GM13977 (cell line): Measurements from ENCODE around the gene TAOK2.

Experiments
- DNase-seq: peaks from one replicate; pipeline ENCODE4 v3.0.0; 2012; ENCODE audit warnings: low spot score
- in situ Hi-C: fragments of 300-500 bp; cut with MboI; formaldehyde crosslinking; loops from one replicate; pipeline ENCODE4 v1.12.0; 2022; ENCODE audit warnings: low sequenced_read_pairs, low pct_unique_long_range_greater_than_20kb, mixed read lengths, inconsistent platforms; ENCODE audit not compliant: unreplicated experiment
- TF ChIP-seq, protein P1 (sequence below): IDR thresholded peaks from 2 replicates; pipeline ENCODE4 v1.5.1; 2012; ENCODE audit warnings: mild to moderate bottlenecking, control low read depth; ENCODE audit not compliant: insufficient read depth; ENCODE audit errors: extremely low read depth, missing control alignments

The TAOK2 gene

DNA sequence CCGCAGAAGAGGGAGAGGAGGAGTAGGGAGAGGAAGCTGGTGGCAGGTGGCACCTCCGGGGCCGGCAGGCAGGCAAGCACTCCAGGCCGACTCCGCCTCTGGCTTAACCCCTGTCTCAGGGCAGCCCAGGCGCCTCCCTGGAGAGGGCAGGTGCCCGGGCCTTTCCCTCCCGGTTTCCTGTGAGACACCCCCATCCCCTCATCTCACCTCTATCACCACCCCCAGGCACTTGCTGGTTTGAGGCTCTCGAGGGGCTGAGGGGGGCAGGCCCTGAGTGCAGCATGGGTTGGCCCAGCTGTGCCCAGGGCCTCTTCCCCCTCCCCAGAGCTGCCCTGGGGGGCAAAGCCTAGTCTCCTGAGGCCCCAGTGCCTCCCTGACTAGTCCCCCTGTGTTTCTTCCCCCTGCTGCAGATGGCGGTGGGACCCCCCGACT, 31.2 kb downstream of the TAOK2 start:
- in situ Hi-C loops = no loop called here
- TF ChIP-seq, protein P1, sequence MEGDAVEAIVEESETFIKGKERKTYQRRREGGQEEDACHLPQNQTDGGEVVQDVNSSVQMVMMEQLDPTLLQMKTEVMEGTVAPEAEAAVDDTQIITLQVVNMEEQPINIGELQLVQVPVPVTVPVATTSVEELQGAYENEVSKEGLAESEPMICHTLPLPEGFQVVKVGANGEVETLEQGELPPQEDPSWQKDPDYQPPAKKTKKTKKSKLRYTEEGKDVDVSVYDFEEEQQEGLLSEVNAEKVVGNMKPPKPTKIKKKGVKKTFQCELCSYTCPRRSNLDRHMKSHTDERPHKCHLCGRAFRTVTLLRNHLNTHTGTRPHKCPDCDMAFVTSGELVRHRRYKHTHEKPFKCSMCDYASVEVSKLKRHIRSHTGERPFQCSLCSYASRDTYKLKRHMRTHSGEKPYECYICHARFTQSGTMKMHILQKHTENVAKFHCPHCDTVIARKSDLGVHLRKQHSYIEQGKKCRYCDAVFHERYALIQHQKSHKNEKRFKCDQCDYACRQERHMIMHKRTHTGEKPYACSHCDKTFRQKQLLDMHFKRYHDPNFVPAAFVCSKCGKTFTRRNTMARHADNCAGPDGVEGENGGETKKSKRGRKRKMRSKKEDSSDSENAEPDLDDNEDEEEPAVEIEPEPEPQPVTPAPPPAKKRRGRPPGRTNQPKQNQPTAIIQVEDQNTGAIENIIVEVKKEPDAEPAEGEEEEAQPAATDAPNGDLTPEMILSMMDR = no peak

DNA sequence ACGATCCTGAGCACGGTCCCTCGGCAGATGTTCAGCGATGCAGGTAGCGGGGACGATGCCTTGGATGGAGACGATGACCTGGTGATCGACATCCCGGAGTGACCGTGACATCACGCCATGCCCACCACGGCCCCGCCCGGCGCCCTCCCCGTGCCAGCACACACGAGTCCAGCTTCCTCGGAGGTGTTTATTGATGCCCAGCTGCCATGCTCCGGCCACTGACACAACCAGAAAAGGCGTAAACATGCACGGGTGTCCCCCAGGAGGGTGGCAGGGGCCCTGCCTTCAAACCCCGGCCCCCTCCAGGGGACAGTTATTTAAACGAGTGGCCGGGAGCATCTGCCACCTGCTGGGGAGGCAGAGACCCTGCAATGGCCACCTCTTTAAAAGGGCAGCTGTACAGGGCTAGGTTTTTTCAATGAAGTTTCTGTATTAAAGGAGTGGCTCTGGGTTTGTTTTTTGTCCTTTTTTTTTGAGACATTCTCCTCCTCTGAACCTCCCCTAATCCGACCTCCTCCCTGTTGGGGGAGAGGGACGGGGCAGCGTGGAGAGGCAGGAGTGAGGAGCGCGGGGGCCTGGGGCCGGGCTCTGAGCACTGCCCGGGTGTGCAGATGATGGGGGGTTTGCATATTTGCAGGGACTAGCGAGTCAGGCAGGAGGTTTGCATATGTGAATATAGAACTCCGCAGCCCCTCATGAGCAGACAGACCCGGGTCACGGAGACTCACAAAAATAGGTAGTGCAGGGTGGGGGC, 31.9 kb downstream of the TAOK2 start:
- in situ Hi-C loops = no loop called here
- TF ChIP-seq, protein P1 = peak; percentile 74
- DNase-seq = peak; percentile 89

More for the DNA sequence above, 31.2 kb downstream of the TAOK2 start:
- no peak for DNase-seq

DNA sequence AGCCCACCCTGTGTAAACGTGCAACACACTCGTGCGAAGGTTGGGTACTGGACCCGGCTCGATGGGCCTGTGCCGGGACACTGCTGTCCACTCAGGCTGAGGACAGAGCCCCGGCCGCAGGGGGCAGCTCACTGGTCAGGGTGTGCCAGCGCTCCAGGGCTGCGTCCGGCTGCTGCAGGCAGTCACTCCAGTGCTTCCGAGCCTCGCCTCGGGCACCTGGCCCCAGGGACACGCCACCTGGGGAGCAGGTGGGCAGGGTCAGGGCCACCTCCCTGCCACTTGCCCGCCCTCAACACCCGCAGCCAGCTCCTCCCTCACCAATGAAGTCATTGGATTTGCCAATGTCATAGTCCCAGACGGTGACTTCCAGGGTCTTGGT, 32.4 kb downstream of the TAOK2 start:
- TF ChIP-seq, protein P1 = no peak
- in situ Hi-C loops = no loop called here
- DNase-seq = no peak

DNA sequence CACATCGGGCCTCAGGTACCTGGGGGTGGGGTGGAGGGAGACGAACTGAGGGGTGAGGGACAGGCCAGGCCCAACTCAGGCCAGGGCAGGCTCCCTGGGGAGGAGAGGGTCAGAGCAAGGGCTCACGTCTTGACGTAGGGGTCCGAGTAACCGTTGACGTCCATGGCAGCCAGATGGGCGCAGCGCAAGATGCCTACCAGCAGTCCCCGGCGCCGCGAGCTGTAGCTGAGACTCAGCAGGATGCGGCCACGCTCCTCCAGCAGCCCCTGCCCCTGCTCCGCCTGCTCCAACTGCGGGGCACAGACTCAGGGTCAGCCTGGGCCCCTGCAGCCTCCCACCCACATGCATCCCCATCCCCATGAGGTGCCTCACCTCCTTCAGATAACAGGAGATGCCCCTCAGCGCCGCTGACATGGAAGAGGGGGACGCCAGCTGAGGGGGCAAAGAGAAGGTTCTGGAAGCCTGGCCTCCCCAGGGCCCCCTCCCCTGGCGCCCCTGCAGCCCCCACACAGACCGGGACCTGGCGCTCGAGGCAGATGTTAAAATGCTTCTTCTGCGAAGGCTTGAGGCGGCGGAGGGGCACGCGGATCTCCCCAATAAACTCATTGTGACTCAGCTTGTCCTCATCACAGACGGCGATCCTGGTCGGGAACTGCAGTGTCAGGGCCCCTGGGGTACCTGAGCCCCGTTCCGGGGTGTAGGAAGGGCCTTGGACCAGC, 33.1 kb downstream of the TAOK2 start:
- in situ Hi-C loops = no loop called here
- TF ChIP-seq, protein P1 = no peak
- no peak for DNase-seq

DNA sequence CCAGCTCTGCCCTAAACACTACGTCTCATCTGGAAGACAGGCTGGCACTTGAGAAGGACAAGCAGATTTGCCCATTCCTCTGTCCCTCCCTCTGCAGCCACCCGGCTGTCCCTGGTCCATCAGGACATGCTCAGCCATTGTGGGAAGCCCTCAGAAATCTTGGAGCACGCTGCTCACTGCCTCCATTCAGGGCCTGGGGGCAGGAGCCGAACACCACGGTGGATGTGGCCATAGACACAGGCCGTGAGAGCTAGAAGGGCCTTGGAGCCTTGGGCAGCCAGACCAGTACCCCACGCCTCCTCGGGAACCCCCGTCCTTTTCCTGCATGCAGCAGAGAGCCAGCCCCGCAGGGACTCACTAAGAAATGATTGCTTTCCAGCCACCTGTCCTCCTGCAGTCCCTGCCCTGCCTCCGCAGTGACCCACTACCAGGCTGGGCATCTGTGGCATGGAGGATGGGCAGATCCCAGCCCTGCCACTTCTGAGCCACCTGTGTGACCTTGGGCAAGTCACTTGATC, 33.8 kb downstream of the TAOK2 start:
- in situ Hi-C loops = no loop called here
- TF ChIP-seq, protein P1 = no peak
- DNase-seq = no peak

DNA sequence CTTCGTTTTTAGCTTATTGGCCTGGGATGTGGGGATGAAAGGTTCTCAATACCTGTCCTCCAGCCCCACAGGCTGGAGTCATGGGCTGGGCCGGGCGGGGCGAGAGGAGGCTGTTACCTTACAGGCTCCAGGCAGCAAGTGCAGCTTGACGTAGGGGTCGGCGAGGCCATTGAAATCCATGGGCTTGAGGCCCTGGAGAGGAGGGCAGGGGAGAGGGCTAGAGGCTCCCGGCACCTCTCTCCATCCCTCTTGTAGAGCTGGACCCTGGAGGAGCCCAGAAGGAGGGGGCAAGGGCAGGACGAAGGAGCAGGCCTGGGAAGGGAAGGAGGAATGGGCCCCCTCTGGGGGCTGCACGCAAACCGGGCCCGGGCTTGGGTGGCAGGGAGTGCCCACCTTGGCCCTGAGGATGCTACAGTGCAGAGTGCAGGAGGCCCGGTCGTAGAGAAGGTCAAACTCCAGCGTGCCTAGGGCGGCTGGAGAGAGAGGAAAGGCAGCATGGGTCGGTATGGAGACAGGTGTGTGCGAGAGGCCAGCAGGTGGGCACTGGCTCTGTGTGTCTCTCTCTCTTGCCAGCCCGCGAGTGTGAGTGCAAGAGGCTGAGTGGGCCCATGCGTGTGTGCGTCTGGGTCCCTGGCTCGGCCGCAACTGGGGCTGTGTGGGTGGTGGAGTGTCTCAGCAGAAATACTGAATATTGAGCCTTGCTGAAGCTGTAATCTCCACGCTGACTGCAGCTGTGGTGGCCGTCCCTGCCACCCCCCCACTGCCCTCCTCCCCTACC, 35.6 kb downstream of the TAOK2 start:
- no peak for DNase-seq
- TF ChIP-seq, protein P1 = no peak
- in situ Hi-C loops = no loop called here
